Inferior parietal cortex (tissue), 1 donor: ENCODE results near the gene APOC3.
A peak's percentile ranks its signal among the peaks of the same experiment; 100 is the strongest.

Experiments
- DNase-seq: peaks from one replicate; pipeline ENCODE4 v3.0.0-alpha.2; 2016; ENCODE audit errors: extremely low spot score

Gene APOC3

GRCh38 chr11:116849060-116849459 lies 19.4 kb downstream of the APOC3 start:
- no peak for DNase-seq

DNA sequence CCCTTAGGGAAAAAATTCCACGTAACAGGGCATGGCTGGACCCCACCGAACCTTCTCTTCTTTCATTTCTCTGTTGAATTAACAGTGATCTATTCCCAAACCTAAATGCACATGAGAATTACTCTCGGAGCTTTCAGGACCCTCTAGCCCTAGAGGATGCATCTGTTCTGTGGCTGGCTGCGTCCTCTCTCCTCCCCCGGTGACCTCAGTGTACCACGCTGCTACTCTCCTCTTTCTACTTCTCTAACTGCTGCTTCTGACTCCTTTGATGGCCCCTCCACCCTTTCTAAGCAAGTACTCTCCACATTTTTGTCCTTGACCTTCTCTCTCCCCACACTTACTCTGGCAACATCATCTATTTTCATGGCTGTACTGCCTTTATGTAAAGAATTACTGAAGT lies 19.8 kb downstream of the APOC3 start:
- DNase-seq: no peak

DNA sequence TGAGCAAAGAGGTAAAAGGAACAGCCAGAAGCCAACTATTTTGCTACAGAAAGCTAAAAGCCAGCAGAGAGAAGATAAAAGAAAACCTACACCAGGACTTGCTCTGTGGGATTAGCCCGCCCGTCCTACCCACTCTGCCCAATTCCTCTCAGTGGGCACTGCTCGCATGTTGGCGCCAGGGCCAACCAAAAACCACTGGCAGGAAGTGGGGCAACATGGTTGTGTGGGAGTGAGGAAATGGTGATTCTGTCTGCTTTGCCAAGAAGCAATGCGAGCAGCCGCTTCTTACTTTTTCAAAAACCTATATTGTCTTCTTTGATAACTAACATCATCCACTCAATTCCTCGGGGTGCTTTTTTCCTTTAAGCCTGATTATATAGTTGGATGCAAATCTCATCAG lies 21.9 kb downstream of the APOC3 start:
- DNase-seq: no peak

DNA sequence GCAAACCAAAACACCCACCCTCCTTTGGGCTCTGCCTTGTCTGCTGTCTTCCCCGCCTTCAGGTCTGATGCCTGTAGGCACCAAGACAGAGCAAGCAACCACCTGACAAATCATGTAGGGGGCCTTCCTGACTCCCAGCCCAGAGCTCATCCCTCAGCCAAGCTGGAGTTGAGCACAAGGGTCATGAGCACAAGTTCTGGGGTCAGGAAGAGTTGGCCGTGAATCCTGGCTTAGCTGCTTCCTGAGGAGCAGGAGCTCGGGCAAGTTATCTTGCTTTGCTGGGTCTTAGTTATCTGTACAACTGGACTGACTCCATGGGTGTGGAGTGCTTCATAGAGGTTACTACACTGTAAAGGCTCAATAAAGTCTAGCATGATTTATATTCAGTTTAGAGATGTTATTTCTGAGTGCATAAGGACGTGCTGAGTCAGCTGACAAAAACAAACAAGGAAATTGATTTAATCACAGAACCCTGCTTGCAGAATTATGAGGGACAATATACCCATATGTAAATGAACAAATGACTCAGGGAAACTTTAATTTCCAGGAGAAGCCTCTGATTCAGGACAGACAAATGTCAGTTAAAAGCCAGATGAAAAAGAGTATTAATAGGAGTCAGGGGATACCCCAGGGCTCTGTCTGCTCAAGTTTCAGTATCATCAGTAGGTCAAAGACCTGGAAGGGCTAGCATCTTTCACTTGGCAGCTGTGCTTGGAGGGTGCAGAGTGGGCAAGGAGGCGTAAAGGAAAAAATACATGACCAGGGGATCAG lies 22.7 kb downstream of the APOC3 start:
- DNase-seq: no peak

GRCh38 chr11:116853461-116854073 lies 23.9 kb downstream of the APOC3 start:
- DNase-seq: no peak

DNA sequence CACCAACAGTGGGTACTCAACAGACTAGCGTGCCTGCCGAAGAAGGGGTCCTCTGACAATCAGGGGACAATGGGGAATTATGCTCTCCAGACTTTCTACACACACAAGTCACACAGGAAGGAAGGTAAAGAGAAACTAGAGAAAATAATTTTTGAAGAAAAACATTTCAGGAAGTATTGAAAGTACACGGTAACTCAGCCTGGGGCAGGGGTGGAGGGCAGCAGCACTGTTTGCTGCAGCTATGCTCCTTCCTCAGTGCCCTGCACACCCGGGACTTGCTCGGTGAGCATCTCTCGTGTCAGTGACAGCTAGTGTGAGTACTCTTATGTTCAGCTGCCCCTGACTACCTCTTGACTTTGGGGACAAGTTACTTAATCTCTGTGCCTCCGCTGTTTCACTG lies 25.7 kb downstream of the APOC3 start:
- DNase-seq: no peak

- DNase-seq: no peak
Observed at GRCh38 chr11:116856423-116856822, 26.7 kb downstream of the APOC3 start.

DNA sequence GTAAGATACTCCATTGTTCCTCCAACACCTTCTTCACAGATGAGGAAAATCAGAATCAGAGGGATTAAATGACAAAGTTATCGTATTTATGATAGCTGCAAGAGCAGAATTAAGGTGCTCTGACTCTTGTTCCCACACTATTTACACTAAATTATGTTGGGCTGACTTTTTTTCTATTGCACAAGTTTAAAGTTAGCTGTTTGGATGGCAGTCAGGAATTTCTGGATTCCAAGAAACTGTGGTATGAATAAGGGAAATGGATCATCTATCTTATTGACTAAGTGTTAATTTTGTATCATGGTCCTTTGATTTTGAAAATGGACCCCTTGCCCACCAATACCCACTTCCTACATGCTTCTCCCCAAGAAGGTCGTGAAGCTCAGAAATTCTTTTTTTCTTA lies 27.6 kb downstream of the APOC3 start:
- no peak for DNase-seq

- no peak for DNase-seq
Observed at GRCh38 chr11:116857936-116858335, 28.2 kb downstream of the APOC3 start.

DNA sequence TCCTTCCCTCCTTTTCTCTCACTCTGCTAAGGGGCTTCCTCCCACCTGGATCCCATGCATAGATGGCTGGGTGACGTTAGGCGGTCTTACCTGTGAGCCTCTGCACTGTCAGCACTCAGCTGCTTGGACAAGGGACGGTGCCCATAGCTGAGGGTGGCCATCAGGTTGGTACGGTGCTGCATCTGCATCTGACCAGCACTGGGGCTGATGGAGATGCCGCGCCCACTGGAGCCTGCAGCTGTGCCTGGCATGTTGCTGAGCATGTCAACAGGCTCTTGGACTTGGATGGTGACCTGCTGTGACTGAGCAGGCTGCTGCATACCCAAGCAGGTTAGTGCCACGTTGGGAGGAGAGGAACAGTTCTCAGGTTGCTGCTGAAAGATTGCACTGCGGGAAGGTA lies 29.5 kb downstream of the APOC3 start:
- DNase-seq: no peak

- no peak for DNase-seq
Observed at GRCh38 chr11:116860303-116860702, 30.6 kb downstream of the APOC3 start.

- no peak for DNase-seq
Observed at GRCh38 chr11:116861539-116861938, 31.8 kb downstream of the APOC3 start.

DNA sequence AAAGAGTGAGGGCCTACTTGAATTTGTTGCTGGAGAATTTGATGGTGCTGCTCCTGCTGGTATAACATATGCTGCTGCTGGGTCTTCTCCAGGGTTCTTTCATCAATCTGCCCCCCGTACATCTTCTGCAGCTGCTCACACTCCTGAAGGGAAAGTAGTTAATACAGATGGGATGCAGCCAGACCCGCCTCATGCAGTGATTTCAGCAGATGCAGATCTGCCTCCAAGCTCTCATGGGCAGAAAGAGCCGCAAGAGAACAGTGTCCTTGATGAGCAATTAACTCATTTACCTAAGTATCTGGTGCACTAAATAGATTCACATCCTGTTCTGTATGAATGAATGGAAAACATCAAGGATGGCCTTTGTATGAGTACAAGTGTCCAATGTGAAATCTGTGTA lies 32.5 kb downstream of the APOC3 start:
- no peak for DNase-seq

- DNase-seq: no peak
Observed at GRCh38 chr11:116862951-116863350, 33.2 kb downstream of the APOC3 start.

- no peak for DNase-seq
Observed at GRCh38 chr11:116864531-116864930, 34.8 kb downstream of the APOC3 start.

DNA sequence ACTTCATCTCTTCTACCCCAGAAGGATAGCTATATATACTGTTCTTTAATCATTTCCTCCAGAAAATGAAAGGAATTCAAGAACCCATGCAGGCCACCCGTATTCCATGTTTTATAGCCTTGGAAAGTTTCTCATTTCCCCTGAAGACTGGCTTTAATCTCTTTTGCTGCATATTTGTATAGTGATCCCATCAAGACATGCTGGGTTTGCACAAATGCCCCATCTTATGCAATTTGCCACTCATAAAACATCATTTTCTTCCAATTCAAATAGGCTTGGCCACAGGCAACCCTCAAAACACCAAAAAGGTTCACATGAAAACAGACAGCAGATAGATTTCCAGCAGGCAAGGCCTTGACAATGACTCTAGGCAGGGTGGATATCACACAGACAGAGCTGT lies 36.0 kb downstream of the APOC3 start:
- DNase-seq: no peak

- no peak for DNase-seq
Observed at GRCh38 chr11:116866804-116867455, 37.2 kb downstream of the APOC3 start.

DNA sequence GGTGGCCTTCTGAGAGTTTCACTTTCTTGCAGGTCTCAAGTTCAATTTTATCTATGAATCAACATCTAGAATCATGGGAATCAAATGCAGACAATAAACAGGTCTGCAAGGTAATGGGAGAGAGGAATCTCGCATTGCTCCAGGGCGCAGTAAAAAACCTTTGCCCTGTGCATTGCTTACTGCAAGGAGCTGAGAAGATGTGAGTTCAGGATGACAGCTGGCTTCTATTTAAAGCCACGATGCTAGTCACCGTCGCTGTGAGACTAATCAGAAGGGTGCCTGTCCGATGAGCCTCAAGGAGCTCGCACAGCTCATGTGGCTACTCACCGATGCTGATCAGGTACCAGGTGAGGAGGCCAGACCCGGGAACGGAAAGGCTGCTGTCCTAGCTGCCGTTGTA lies 37.9 kb downstream of the APOC3 start:
- no peak for DNase-seq

- DNase-seq: no peak
Observed at GRCh38 chr11:116868066-116868465, 38.4 kb downstream of the APOC3 start.

- DNase-seq: peak; percentile 64
Observed at GRCh38 chr11:116869610-116870009, 39.9 kb downstream of the APOC3 start.

DNA sequence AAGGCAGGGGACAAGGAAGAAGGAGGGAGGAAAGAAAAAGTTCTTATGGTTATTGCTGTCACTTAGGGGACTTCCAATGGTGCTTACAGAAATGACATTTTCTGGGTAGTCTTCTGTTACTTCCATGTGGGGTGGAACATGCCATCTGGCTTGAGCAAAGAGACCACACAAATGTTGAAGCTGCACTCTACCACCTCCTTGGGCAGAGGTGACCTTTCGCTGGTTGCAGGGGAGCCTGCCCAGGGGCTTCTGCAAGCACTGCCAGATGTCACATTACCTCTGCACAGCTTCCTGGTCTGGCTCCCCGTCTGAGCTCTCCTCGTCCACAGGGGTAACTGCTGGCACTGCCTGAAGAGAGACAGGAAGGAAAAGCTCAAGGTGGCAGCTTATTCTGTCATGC lies 40.3 kb downstream of the APOC3 start:
- DNase-seq: no peak

GRCh38 chr11:116871248-116871647 lies 41.5 kb downstream of the APOC3 start:
- no peak for DNase-seq

DNA sequence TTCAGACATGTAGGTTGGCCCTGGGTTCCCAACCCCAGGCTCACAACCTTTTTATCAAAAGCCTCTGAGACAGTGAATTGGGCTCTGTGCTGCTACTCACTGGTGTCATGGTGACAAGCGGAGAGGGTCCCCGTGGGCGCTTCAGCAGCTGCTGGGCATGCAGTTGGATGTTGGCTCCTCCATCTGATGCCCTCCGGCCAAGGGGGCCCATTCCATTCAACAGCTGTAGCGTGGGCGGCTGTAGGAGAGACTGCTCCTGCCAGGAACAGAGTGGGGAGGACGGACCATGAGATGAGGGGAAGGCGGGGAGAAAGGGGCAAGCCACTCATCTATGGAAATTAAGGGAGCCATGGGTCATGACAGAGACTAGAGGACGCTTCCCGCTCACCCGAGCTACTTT lies 43.7 kb downstream of the APOC3 start:
- no peak for DNase-seq
